Right atrium auricular region (tissue), 2 donors: ENCODE results near the gene ZDHHC20. TPM values are rescaled to one million over a fixed set of nuclear protein-coding genes. Genes with fewer than 3 reads are reported as not detected.

Experiments used
- DNase-seq: peaks from one replicate; pipeline ENCODE4 v3.0.0-alpha.2; 2019; ENCODE audit warnings: low spot score
- H3K27ac ChIP-seq, 2 donors: fragments of 200-600 bp; sonication (generic); 1 replicate in 1 of 2; 2 replicates in 1 of 2; pipeline ENCODE4 v1.5.1; 2016 to 2019
- H3K27me3 ChIP-seq, 2 donors: fragments of 200-600 bp; sonication (generic); one replicate each; pipeline versions ENCODE4 v1.5.1 to v1.6.0; 2017 to 2019
- H3K36me3 ChIP-seq: fragments of 200-600 bp; sonication (generic); one replicate; pipeline ENCODE4 v1.5.1; 2016
- H3K4me1 ChIP-seq, 2 donors: fragments of 200-600 bp; sonication (generic); one replicate each; pipeline versions ENCODE4 v1.5.1 to v1.6.0; 2017 to 2019
- H3K4me3 ChIP-seq, 2 donors: fragments of 200-600 bp; sonication (generic); 1 replicate in 1 of 2; 2 replicates in 1 of 2; pipeline ENCODE4 v1.5.1; 2017 to 2019; ENCODE audit warnings: mild to moderate bottlenecking in 1 of 2, moderate library complexity in 1 of 2
- H3K9me3 ChIP-seq, 2 donors: fragments of 200-600 bp; sonication (generic); one replicate each; pipeline ENCODE4 v1.5.1; 2019
- CTCF ChIP-seq, 2 donors: fragments of 200-600 bp; sonication (generic); IDR thresholded peaks; one replicate each; pipeline ENCODE4 v1.5.1; 2019; ENCODE audit warnings: antibody characterized with exemption in 2 of 2
- total RNA-seq, 2 donors: library from RNA; depleted of rRNA; stranded (reverse); fragments of >200 nt; gene quantifications; one replicate each; pipeline ENCODE4 v1.1.0, GENCODE V29; 2016

ZDHHC20 gene
- total RNA-seq, 2 donors from 2014 or later: 19.7 to 26.5 TPM

- Histone ChIP-seq H3K27ac (no peak overlapping the region), H3K4me3 (no peak overlapping the region), H3K36me3 (no peaks in the 10 kb centered on the region), H3K9me3 (no peaks in the 10 kb centered on the region), H3K4me1 (peaks cover 0 to 5% of the 10 kb centered on the region in 2 donors), H3K27me3 (no peaks in the 10 kb centered on the region)
- TF ChIP-seq CTCF (IDR thresholded peaks at IDR 0.05): no peak
- DNase-seq: no peak
These were observed 130.9 kb downstream of the ZDHHC20 start for GRCh38 chr13:21328201-21328600.

- H3K4me3 ChIP-seq: peak overlapping the region; percentile 43 to 53
- H3K4me1 ChIP-seq: peaks cover 0 to 5% of the 10 kb centered on the region in 2 donors
- no peak for TF ChIP-seq CTCF (IDR thresholded peaks at IDR 0.05)
- H3K27me3 ChIP-seq: no peaks in the 10 kb centered on the region
- no peaks in the 10 kb centered on the region for H3K9me3 ChIP-seq
- no peak for DNase-seq
- no peak overlapping the region for H3K27ac ChIP-seq
- no peaks in the 10 kb centered on the region for H3K36me3 ChIP-seq
These were observed 132.7 kb downstream of the ZDHHC20 start for GRCh38 chr13:21326155-21327031.

DNA sequence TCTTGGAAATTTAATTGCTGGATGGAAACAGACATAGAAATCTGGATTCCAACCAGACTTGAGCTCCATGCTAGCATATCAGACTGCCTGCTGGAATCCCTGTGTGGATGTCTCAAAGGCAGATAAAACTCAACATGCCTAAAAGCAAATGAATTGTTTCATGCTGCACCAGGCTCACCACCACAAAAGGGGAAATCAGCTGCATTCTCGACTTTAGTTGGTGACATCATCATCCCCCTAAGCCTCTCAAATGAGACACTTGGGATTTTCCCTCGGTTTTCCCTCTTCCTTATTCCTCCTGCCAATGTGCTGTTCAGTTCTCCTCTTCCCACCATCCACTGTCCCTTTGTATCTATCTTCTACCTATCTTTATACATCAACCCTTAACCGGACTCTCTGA is 134.3 kb downstream of the ZDHHC20 start:
- H3K36me3 ChIP-seq: no peaks in the 10 kb centered on the region
- no peak for TF ChIP-seq CTCF (IDR thresholded peaks at IDR 0.05)

DNA sequence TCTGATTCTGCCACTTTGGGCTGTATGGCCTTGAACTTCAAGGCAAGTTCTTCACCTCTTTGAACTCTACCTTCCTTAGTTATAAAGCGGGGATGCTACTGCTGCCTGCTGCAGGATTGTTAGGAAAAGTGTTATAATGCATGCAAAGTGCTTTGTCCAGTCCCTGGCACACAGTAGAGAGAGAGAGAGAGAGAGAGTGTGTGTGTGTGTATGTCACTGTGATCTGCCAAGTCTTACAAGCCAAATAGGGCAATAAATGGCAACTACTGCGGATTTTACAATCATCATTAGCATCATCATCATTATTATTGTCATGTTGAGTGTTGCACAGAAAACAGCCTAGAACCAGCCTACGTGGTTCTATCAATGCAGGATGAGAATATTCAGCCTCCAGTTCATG is 136.1 kb downstream of the ZDHHC20 start:
- Histone ChIP-seq H3K4me1 (peaks cover 0 to 5% of the 10 kb centered on the region in 2 donors), H3K27me3 (no peaks in the 10 kb centered on the region), H3K9me3 (no peaks in the 10 kb centered on the region), H3K27ac (no peak overlapping the region), H3K4me3 (no peak overlapping the region), H3K36me3 (no peaks in the 10 kb centered on the region)
- DNase-seq: no peak
- TF ChIP-seq CTCF (IDR thresholded peaks at IDR 0.05): no peak

More for the DNA sequence above, 134.3 kb downstream of the ZDHHC20 start:
- Histone ChIP-seq H3K27ac (no peak overlapping the region), H3K4me3 (no peak overlapping the region), H3K9me3 (no peaks in the 10 kb centered on the region), H3K4me1 (peaks cover 0 to 5% of the 10 kb centered on the region in 2 donors), H3K27me3 (no peaks in the 10 kb centered on the region)
- DNase-seq: no peak

Other genes starting within 250 kb of the ZDHHC20 start
- 10 to 100 TPM; 53.7 to 73.6 TPM for gene MICU2, start 144.9 kb upstream of the ZDHHC20 start, total RNA-seq
- 1 to 10 TPM; 3.2 to 5.9 TPM for gene FGF9, start 211.8 kb upstream of the ZDHHC20 start, total RNA-seq